ENCODE results near the gene BBS12.
"Not testable (repeated sequence)": the region's sequence is repeated elsewhere in the genome, so short reads cannot be mapped to it uniquely, and the experiment has no call there.

Gene BBS12

GRCh38 chr4:122765692-122766352 is 33.3 kb downstream of the BBS12 start:
- no peak for DNase-seq (ENCODE audit: low read depth)

GRCh38 chr4:122766353-122766705 is 33.8 kb downstream of the BBS12 start:
- no peak for DNase-seq (ENCODE audit: low read depth)

GRCh38 chr4:122766950-122767349 is 34.4 kb downstream of the BBS12 start:
- no peak for DNase-seq (ENCODE audit: low read depth)

GRCh38 chr4:122771724-122772123 is 39.2 kb downstream of the BBS12 start:
- DNase-seq (ENCODE audit: low read depth): no peak

- no peak for DNase-seq (ENCODE audit: low read depth)
These were observed 39.8 kb downstream of the BBS12 start for GRCh38 chr4:122772311-122772710.

GRCh38 chr4:122772986-122773385 is 40.5 kb downstream of the BBS12 start:
- DNase-seq (ENCODE audit: low read depth): no peak

GRCh38 chr4:122775039-122775438 is 42.5 kb downstream of the BBS12 start:
- no peak for DNase-seq (ENCODE audit: low read depth)

GRCh38 chr4:122775987-122776836 is 43.7 kb downstream of the BBS12 start:
- no peak for DNase-seq (ENCODE audit: low read depth)

- no peak for DNase-seq (ENCODE audit: low read depth)
These were observed 44.4 kb downstream of the BBS12 start for GRCh38 chr4:122776916-122777315.

- no peak for DNase-seq (ENCODE audit: low read depth)
These were observed 45.6 kb downstream of the BBS12 start for GRCh38 chr4:122777846-122778673.

- no peak for DNase-seq (ENCODE audit: low read depth)
These were observed 49.0 kb downstream of the BBS12 start for GRCh38 chr4:122781486-122781885.

GRCh38 chr4:122783301-122784215 is 51.1 kb downstream of the BBS12 start:
- DNase-seq (ENCODE audit: low read depth): no peak

GRCh38 chr4:122784261-122784660 is 51.8 kb downstream of the BBS12 start:
- DNase-seq (ENCODE audit: low read depth): no peak

GRCh38 chr4:122785099-122785498 is 52.6 kb downstream of the BBS12 start:
- DNase-seq (ENCODE audit: low read depth): no peak

- DNase-seq (ENCODE audit: low read depth): not testable (repeated sequence)
These were observed 53.8 kb downstream of the BBS12 start for GRCh38 chr4:122786296-122786695.

GRCh38 chr4:122786920-122787319 is 54.4 kb downstream of the BBS12 start:
- DNase-seq (ENCODE audit: low read depth): not testable (repeated sequence)

GRCh38 chr4:122787940-122788339 is 55.4 kb downstream of the BBS12 start:
- no peak for DNase-seq (ENCODE audit: low read depth)

- no peak for DNase-seq (ENCODE audit: low read depth)
These were observed 56.4 kb downstream of the BBS12 start for GRCh38 chr4:122788935-122789334.

GRCh38 chr4:122793811-122794210 is 61.3 kb downstream of the BBS12 start:
- DNase-seq (ENCODE audit: low read depth): no peak
